ENCODE results near the gene TMEM109. TPM values are rescaled to one million over a fixed set of nuclear protein-coding genes. Genes with fewer than 3 reads are reported as not detected.

TMEM109 gene
- total and polyA plus RNA-seq, 2 of the 8 experiments (the other 6 are each of a cell fraction or from before 2014, with no cell fraction given), result 27.3 to 30.3 TPM

GRCh38 chr11:60876168-60876485 lies 37.8 kb upstream of the TMEM109 start (continued):
- TF ChIP-seq CHD7 (IDR thresholded peaks at IDR 0.05; ENCODE audit: insufficient replicate concordance, low read length) (no peak), POLR2A (IDR thresholded peaks at IDR 0.05; ENCODE audit: control extremely low read depth in 1 of 2, low read depth in 2 of 2, low read length in 2 of 2) (no peak), CHD1 (IDR thresholded peaks at IDR 0.05; ENCODE audit: low read depth, low read length) (no peak), SUZ12 (IDR thresholded peaks at IDR 0.05; ENCODE audit: low read length) (no peak), SIX5 (IDR thresholded peaks at IDR 0.05; ENCODE audit: low read depth, low read length) (no peak), HDAC2 (IDR thresholded peaks at IDR 0.05; ENCODE audit: borderline replicate concordance in 1 of 2, low read depth in 2 of 2, low read length in 2 of 2) (no peak), SIRT6 (IDR thresholded peaks at IDR 0.05; ENCODE audit: low read length) (no peak)
